Fibroblast of lung (primary cell): ENCODE results near the gene R3HCC1L. TPM values are rescaled to one million over a fixed set of nuclear protein-coding genes. Genes with fewer than 3 reads are reported as not detected.

ENCODE experiments used
- DNase-seq, 2 donors: peaks; one replicate each; pipeline versions ENCODE4 v3.0.0 to v3.0.0-alpha.2; 2010; ENCODE audit warnings: low read depth in 2 of 2
- H2AFZ ChIP-seq: 2 replicates; pipeline ENCODE4 v1.5.1; 2012; ENCODE audit warnings: low read length, control low read depth, inconsistent platforms
- H3K27ac ChIP-seq: 2 replicates; pipeline ENCODE4 v1.5.1; 2011; ENCODE audit warnings: low read length, control low read depth; ENCODE audit not compliant: insufficient read depth
- H3K27me3 ChIP-seq: 2 replicates; pipeline ENCODE4 v1.5.1; 2011; ENCODE audit warnings: mild to moderate bottlenecking, low read length; ENCODE audit not compliant: control insufficient read depth, insufficient read depth
- H3K36me3 ChIP-seq: 2 replicates; pipeline ENCODE4 v1.5.1; 2011; ENCODE audit warnings: low read length; ENCODE audit not compliant: control insufficient read depth, insufficient read depth
- H3K4me1 ChIP-seq: 2 replicates; pipeline ENCODE4 v1.5.1; 2011; ENCODE audit warnings: low read length; ENCODE audit not compliant: control insufficient read depth, insufficient read depth; ENCODE audit errors: extremely low read depth
- H3K4me2 ChIP-seq: 2 replicates; pipeline ENCODE4 v1.5.1; 2011; ENCODE audit warnings: low read length, control low read depth; ENCODE audit not compliant: insufficient read depth; ENCODE audit errors: extremely low read depth
- H3K4me3 ChIP-seq, 4 experiments: fragments of 200-600 bp in 1 of 4; sonication (generic) in 1 of 4; replicated peaks in 1 of 4; 2 replicates each; pipeline ENCODE4 v1.5.1; 2011 to 2016; ENCODE audit warnings: low read length in 4 of 4, low read depth in 3 of 4, mild to moderate bottlenecking in 3 of 4, control low read depth in 2 of 4, inconsistent platforms in 1 of 4, mixed read lengths in 1 of 4; ENCODE audit not compliant: insufficient read depth in 1 of 4; ENCODE audit errors: control extremely low read depth in 1 of 4
- H3K79me2 ChIP-seq: 2 replicates; pipeline ENCODE4 v1.5.1; 2012; ENCODE audit warnings: mild to moderate bottlenecking, low read length, inconsistent platforms; ENCODE audit not compliant: control insufficient read depth, insufficient read depth
- H3K9ac ChIP-seq: 2 replicates; pipeline ENCODE4 v1.5.1; 2011; ENCODE audit warnings: mild to moderate bottlenecking, low read length, control low read depth; ENCODE audit not compliant: insufficient read depth
- H3K9me3 ChIP-seq: 2 replicates; pipeline ENCODE4 v1.5.1; 2012; ENCODE audit warnings: low read depth, low read length; ENCODE audit not compliant: control insufficient read depth, insufficient read depth
- H4K20me1 ChIP-seq: 2 replicates; pipeline ENCODE4 v1.5.1; 2011; ENCODE audit warnings: low read length; ENCODE audit not compliant: control insufficient read depth, insufficient read depth; ENCODE audit errors: extremely low read depth
- EZH2 ChIP-seq: IDR thresholded peaks from 2 replicates; pipeline ENCODE4 v1.5.1; 2012; ENCODE audit warnings: low read length, control low read depth, mild to moderate bottlenecking; ENCODE audit errors: missing control alignments
- polyA plus RNA-seq, 2 donors: library from polyadenylated mRNA; depleted of rRNA in 1 of 2; stranded (reverse) in 1 of 2; unstranded in 1 of 2; fragments of >200 nt; gene quantifications; 2 replicates each; pipeline ENCODE4 v1.2.1, GENCODE V29; 2011 to 2012; ENCODE audit warnings: missing spikeins in 1 of 2
- total RNA-seq: library from RNA; depleted of rRNA; stranded (reverse); fragments of >200 nt; gene quantifications from 2 replicates; pipeline ENCODE4 v1.2.1, GENCODE V29; 2014
- TF ChIP-seq, protein P1 (sequence below), 2 donors: IDR thresholded peaks in 1 of 2; conservative IDR thresholded peaks in 1 of 2; 1 replicate in 1 of 2; 2 replicates in 1 of 2; pipeline ENCODE4 v1.5.1; 2011 to 2012; ENCODE audit warnings: low read length in 2 of 2, control low read depth in 1 of 2, inconsistent platforms in 1 of 2, low read depth in 1 of 2, mild to moderate bottlenecking in 1 of 2

The R3HCC1L gene
- total and polyA plus RNA-seq, 2 donors (not counting 1 experiment from before 2014, with no cell fraction given): 11.1 to 19.5 TPM

DNA sequence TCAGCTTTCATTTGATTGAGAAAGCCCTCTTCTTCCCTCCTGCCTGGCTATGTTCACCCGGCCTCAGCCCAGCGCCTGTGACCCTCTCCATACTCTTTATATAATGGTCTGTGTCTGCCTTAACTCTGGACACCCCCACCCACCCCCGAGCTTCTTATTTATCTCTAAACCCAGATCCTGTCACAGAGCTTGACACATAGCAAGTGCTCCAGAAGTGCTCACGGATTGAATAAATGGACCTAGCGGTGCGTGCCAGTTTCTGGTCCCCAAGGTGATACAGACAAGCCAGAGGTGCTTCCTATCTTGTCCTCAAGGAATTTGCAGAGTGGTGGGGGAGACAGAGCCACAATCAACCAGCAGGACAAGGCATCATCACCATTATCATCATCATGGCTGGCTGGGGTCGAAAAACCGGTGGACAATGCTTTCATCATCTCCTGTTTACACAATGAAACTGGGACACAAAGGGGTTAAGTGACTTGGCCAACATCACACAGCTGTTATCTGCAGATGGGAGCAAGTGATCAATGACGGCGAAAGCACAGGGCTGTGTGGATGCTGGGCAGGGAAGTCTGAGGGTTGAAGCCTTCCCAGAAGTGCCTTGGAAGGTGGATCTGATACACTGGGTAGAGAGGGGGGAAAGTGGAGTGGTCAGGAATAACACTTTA, 135.8 kb downstream of the R3HCC1L start:
- Histone ChIP-seq H3K9me3 (no peaks in the 10 kb centered on the region), H3K4me3 (no peak overlapping the region), H3K4me1 (peaks cover 25% of the 10 kb centered on the region), H3K4me2 (no peak overlapping the region), H3K9ac (no peak overlapping the region), H3K27me3 (peaks cover 9% of the 10 kb centered on the region), H2AFZ (no peak overlapping the region), H3K79me2 (no peaks in the 10 kb centered on the region), H4K20me1 (no peaks in the 10 kb centered on the region), H3K27ac (peak overlapping the region; percentile 38), H3K36me3 (no peaks in the 10 kb centered on the region)
- peak in 1 of 2 donors; percentile 25 for DNase-seq
- TF ChIP-seq EZH2: no peak
- TF ChIP-seq, protein P1, sequence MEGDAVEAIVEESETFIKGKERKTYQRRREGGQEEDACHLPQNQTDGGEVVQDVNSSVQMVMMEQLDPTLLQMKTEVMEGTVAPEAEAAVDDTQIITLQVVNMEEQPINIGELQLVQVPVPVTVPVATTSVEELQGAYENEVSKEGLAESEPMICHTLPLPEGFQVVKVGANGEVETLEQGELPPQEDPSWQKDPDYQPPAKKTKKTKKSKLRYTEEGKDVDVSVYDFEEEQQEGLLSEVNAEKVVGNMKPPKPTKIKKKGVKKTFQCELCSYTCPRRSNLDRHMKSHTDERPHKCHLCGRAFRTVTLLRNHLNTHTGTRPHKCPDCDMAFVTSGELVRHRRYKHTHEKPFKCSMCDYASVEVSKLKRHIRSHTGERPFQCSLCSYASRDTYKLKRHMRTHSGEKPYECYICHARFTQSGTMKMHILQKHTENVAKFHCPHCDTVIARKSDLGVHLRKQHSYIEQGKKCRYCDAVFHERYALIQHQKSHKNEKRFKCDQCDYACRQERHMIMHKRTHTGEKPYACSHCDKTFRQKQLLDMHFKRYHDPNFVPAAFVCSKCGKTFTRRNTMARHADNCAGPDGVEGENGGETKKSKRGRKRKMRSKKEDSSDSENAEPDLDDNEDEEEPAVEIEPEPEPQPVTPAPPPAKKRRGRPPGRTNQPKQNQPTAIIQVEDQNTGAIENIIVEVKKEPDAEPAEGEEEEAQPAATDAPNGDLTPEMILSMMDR (conservative IDR thresholded peaks at IDR 0.05 in 1 of 2, IDR thresholded peaks at IDR 0.05 in 1 of 2; ENCODE audit: low read depth in 1 of 2, low read length in 2 of 2): no peak

- no peaks in the 10 kb centered on the region for H3K9me3 ChIP-seq
- H3K27me3 ChIP-seq: peaks cover 9% of the 10 kb centered on the region
- H3K79me2 ChIP-seq: no peaks in the 10 kb centered on the region
- no peak overlapping the region for H3K9ac ChIP-seq
- H2AFZ ChIP-seq: no peak overlapping the region
- H3K4me3 ChIP-seq: no peak overlapping the region
- no peak overlapping the region for H3K27ac ChIP-seq
- peaks cover 25% of the 10 kb centered on the region for H3K4me1 ChIP-seq
- H3K4me2 ChIP-seq: no peak overlapping the region
- H4K20me1 ChIP-seq: no peaks in the 10 kb centered on the region
- DNase-seq: no peak
- TF ChIP-seq, protein P1 (conservative IDR thresholded peaks at IDR 0.05 in 1 of 2, IDR thresholded peaks at IDR 0.05 in 1 of 2; ENCODE audit: low read depth in 1 of 2, low read length in 2 of 2): no peak
- TF ChIP-seq EZH2: no peak
- H3K36me3 ChIP-seq: no peaks in the 10 kb centered on the region
Measured at GRCh38 chr10:98270786-98271185, 136.3 kb downstream of the R3HCC1L start.

- TF ChIP-seq, protein P1 (conservative IDR thresholded peaks at IDR 0.05 in 1 of 2, IDR thresholded peaks at IDR 0.05 in 1 of 2; ENCODE audit: low read depth in 1 of 2, low read length in 2 of 2): no peak
- no peak for TF ChIP-seq EZH2
- Histone ChIP-seq H4K20me1 (no peaks in the 10 kb centered on the region), H3K9me3 (no peaks in the 10 kb centered on the region), H3K36me3 (no peaks in the 10 kb centered on the region), H3K27me3 (peaks cover 9% of the 10 kb centered on the region), H3K27ac (no peak overlapping the region), H3K4me1 (peaks cover 18% of the 10 kb centered on the region), H3K9ac (no peak overlapping the region), H3K79me2 (no peaks in the 10 kb centered on the region), H3K4me3 (no peak overlapping the region), H2AFZ (no peak overlapping the region), H3K4me2 (no peak overlapping the region)
- no peak for DNase-seq
Measured at GRCh38 chr10:98272245-98272644, 137.8 kb downstream of the R3HCC1L start.
